ENCODE results near the gene ATXN7L3.

ATXN7L3 gene

DNA sequence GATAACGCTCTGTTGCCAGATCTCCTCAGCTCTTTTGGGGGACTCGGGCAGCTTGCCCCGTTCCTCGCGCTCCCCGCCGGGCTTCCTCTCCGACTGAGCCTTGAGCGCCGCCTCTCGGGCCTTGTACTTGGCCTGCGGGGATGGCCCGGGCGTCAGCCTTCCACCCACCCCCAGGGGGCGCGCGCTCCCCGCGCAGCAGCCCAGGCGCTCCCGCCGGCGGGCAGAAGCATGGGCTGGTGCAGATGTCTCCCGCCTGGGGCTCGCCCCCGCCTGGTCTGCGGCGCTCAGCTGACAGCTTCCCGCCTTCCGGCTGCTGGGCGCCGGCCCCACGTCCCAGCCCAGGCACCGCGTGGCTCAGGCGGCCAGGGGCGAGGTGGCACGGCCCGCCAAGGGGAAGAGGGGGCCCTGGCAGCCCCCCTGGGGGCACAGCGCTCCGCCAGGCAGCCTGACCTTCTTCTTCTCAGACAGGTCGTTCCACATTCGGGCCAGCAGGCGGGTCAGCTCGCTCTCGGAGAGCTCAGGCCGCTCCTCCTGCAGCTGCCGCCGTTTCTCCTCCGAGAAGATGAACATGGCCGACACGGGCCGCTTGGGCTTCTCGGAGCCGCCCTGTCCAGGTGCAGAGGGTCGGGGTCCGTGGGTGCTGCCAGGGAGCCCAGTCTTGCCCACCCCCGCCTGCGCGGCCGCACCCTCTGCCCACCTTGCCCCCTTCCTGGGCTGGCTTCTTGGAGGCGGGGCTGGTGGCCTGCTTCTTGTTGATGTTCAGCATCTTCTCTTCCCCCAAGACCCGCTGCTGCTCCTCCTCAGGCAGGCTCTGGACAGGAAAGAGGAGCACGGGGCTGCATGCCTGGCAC is 10.9 kb upstream of the ATXN7L3 start:
- peaks cover 7% of the 10 kb centered on the region for H3K4me1 ChIP-seq (ENCODE audit: control insufficient read depth, insufficient read depth, low read length)
- WGBS, 2 experiments, result 43 to 46% methylated on average over 64 of the region's 64 CpGs
- H3K4me3 ChIP-seq (ENCODE audit: insufficient read depth, low read depth, low read length), result no peak overlapping the region
- H3K27me3 ChIP-seq (ENCODE audit: control insufficient read depth, insufficient read depth, low read length, poor library complexity, severe bottlenecking), result no peaks in the 10 kb centered on the region
- H3K27ac ChIP-seq (ENCODE audit: insufficient read depth, low read depth, low read length, poor library complexity, severe bottlenecking), result peak overlapping the region; percentile 50
- H3K9me3 ChIP-seq (ENCODE audit: control insufficient read depth, low read length), result no peaks in the 10 kb centered on the region
- H3K36me3 ChIP-seq (ENCODE audit: control insufficient read depth, insufficient read depth, low read length), result peaks cover 36% of the 10 kb centered on the region

DNA sequence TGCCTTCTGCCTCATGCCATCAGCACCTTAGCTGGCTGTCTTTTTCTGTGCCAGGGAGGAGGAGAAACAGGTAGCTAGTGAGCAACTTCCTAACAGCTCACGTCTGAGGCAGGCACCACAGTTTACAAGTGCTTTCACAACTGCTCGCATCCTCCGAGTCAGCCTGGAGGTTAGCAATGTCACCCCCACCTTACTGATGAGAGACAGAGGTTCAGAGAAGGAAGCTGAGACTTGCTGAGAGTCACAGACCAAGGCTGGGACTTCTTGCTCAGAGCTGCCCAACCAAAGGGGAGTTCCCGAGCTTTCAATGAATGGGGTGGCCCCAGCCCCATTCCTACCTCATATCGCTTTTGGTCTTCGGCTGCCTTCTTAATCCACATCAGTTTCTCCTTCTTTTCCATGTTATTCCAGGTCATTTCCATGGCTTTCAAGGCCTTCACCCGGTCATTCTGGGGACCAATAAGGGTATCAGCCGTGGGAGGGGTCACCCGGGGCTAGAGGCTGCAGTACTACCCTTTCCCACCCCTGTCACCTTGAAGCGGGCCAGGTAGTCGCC is 10.2 kb upstream of the ATXN7L3 start:
- 88% methylated on average over 11 of the region's 11 CpGs for WGBS, 2 experiments
- no peaks in the 10 kb centered on the region for H3K9me3 ChIP-seq (ENCODE audit: control insufficient read depth, low read length)
- no peak overlapping the region for H3K4me3 ChIP-seq (ENCODE audit: insufficient read depth, low read depth, low read length)
- no peak overlapping the region for H3K27ac ChIP-seq (ENCODE audit: insufficient read depth, low read depth, low read length, poor library complexity, severe bottlenecking)
- peaks cover 7% of the 10 kb centered on the region for H3K4me1 ChIP-seq (ENCODE audit: control insufficient read depth, insufficient read depth, low read length)
- no peaks in the 10 kb centered on the region for H3K27me3 ChIP-seq (ENCODE audit: control insufficient read depth, insufficient read depth, low read length, poor library complexity, severe bottlenecking)
- peaks cover 29% of the 10 kb centered on the region for H3K36me3 ChIP-seq (ENCODE audit: control insufficient read depth, insufficient read depth, low read length)

DNA sequence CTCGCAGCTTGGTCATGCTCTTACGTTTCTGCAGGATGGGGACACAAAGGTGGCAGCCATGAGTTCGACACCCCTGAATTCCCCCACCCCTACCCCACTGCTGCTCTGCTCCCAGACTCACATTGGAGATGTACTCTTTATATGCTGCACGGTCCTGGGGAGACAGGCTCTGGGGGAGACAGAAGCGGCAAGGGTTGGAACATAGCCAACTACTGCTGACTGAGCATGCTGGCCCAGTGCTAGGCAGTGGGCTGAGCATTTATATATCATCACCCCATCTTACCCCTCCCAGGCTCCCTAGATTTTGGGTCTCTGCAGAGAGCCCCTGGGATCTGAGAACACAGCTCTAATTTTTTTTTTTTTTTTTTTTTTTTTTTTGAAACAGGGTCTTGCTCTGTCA is 8.1 kb upstream of the ATXN7L3 start:
- no peaks in the 10 kb centered on the region for H3K27me3 ChIP-seq (ENCODE audit: control insufficient read depth, insufficient read depth, low read length, poor library complexity, severe bottlenecking)
- H3K27ac ChIP-seq (ENCODE audit: insufficient read depth, low read depth, low read length, poor library complexity, severe bottlenecking), result no peak overlapping the region
- 92 to 94% methylated on average over 5 of the region's 5 CpGs for WGBS, 2 experiments
- no peak overlapping the region for H3K4me3 ChIP-seq (ENCODE audit: insufficient read depth, low read depth, low read length)
- H3K36me3 ChIP-seq (ENCODE audit: control insufficient read depth, insufficient read depth, low read length), result peaks cover 24% of the 10 kb centered on the region
- H3K9me3 ChIP-seq (ENCODE audit: control insufficient read depth, low read length), result no peaks in the 10 kb centered on the region
- H3K4me1 ChIP-seq (ENCODE audit: control insufficient read depth, insufficient read depth, low read length), result peaks cover 7% of the 10 kb centered on the region

DNA sequence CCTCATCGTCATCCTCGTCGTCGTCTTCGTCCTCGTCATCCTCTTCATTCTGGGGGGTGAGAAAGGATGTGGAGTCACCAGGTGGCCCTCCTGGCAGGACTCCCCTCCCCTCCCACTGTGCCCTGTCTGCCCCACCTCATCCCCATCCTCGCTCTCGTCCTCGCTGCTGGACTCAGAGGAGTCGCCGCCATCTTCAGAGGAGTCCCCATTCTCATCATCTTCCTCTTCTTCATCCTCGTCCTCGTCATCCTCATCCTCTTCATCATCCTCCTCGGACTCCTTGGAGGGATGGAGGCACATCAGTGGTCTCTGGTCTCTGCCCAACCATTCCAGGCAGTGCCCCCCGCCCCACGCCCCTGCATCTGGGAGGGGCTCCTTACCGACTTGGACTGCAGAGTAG is 7.6 kb upstream of the ATXN7L3 start:
- Histone ChIP-seq H3K27me3 (ENCODE audit: control insufficient read depth, insufficient read depth, low read length, poor library complexity, severe bottlenecking) (no peaks in the 10 kb centered on the region), H3K27ac (ENCODE audit: insufficient read depth, low read depth, low read length, poor library complexity, severe bottlenecking) (no peak overlapping the region), H3K4me3 (ENCODE audit: insufficient read depth, low read depth, low read length) (no peak overlapping the region), H3K4me1 (ENCODE audit: control insufficient read depth, insufficient read depth, low read length) (peaks cover 7% of the 10 kb centered on the region), H3K36me3 (ENCODE audit: control insufficient read depth, insufficient read depth, low read length) (peaks cover 24% of the 10 kb centered on the region), H3K9me3 (ENCODE audit: control insufficient read depth, low read length) (no peaks in the 10 kb centered on the region)
- 92 to 94% methylated on average over 17 of the region's 17 CpGs for WGBS, 2 experiments

DNA sequence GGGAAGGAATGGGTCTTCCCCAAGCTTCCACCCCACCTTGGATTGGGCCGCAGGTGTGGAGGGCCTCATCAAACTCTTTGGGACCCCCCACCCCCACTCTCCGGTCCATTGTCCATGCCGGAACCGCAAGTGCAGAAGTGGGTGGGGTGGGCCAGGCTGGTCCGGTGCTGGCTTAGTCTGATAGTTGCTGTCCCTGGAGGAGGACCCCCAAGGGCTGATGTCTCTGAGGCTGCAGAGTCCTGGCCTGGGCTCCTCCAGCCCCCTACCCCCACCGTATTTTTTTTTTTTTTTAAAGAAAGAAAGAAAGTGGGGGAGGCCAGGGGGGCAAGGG is 7.1 kb upstream of the ATXN7L3 start:
- 97 to 98% methylated on average over 6 of the region's 6 CpGs for WGBS, 2 experiments
- Histone ChIP-seq H3K4me3 (ENCODE audit: insufficient read depth, low read depth, low read length) (no peak overlapping the region), H3K27ac (ENCODE audit: insufficient read depth, low read depth, low read length, poor library complexity, severe bottlenecking) (no peak overlapping the region), H3K36me3 (ENCODE audit: control insufficient read depth, insufficient read depth, low read length) (peaks cover 24% of the 10 kb centered on the region), H3K4me1 (ENCODE audit: control insufficient read depth, insufficient read depth, low read length) (peaks cover 7% of the 10 kb centered on the region), H3K9me3 (ENCODE audit: control insufficient read depth, low read length) (no peaks in the 10 kb centered on the region), H3K27me3 (ENCODE audit: control insufficient read depth, insufficient read depth, low read length, poor library complexity, severe bottlenecking) (no peaks in the 10 kb centered on the region)

DNA sequence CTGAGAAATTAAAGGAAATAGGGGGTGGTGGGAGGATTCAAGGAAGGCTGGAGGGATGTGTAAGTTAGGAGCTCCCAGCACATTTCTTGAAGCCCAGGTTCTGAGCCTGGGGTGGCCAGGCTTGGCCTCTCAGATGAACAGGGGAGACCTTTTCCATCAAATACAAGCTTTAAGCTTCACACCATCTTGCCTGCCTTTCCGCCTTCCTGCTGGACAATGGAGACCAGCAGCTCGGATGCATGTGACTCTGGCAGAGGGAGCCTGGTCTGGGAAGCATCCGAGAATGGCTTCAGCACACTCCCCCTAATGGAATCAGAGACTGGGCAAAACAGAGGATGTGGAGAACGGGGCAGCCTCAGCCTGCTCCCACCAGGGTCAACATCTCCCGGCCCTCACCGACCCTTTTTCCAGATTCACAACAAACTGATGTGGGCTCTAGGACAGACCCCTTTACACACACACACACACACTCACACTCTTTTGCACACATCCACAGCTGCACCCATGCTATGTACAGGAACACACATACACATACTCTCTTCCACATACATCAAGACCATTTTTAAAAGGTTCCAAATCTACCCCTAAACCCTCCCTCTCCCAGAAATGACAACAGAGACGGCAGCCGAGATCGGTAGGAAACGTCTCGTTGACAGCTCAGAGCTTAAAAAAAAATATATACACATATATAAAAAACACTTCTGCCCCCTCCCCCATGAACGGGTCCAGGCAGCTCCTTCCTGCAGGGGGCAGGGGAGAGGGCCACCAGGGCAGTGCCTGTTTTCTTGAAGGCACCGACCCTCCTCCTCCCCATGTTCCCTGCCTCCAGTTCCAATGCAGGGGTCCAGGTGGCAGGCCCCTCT is 6.5 kb upstream of the ATXN7L3 start:
- H3K27me3 ChIP-seq (ENCODE audit: control insufficient read depth, insufficient read depth, low read length, poor library complexity, severe bottlenecking), result no peaks in the 10 kb centered on the region
- peaks cover 19% of the 10 kb centered on the region for H3K36me3 ChIP-seq (ENCODE audit: control insufficient read depth, insufficient read depth, low read length)
- H3K27ac ChIP-seq (ENCODE audit: insufficient read depth, low read depth, low read length, poor library complexity, severe bottlenecking), result no peak overlapping the region
- WGBS, 2 experiments, result 84 to 86% methylated on average over 13 of the region's 13 CpGs
- no peaks in the 10 kb centered on the region for H3K9me3 ChIP-seq (ENCODE audit: control insufficient read depth, low read length)
- H3K4me3 ChIP-seq (ENCODE audit: insufficient read depth, low read depth, low read length), result no peak overlapping the region
- H3K4me1 ChIP-seq (ENCODE audit: control insufficient read depth, insufficient read depth, low read length), result peaks cover 7% of the 10 kb centered on the region

DNA sequence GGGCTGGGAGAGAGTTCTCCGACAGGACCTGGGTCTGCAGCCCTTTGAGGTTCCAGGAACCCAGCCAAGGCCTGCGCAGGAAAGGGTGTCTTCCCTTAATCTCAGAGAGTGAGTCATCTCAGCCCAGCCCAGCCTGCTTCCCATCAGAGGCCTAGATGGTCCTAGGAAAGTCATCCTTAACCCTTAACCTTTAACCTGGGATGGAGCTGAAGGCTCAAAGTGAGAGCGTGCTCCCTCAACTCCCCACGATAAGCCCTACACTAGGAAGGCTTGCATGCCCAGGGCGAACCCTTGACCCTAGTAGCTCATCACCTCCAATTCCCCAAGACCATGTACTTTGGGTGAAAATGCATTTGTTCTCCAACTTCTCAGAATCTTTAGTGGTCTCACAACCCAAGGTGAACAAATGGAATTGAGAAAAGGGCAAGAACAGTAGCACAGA is 4.8 kb upstream of the ATXN7L3 start:
- Histone ChIP-seq H3K4me1 (ENCODE audit: control insufficient read depth, insufficient read depth, low read length) (no peaks in the 10 kb centered on the region), H3K4me3 (ENCODE audit: insufficient read depth, low read depth, low read length) (no peak overlapping the region), H3K27me3 (ENCODE audit: control insufficient read depth, insufficient read depth, low read length, poor library complexity, severe bottlenecking) (no peaks in the 10 kb centered on the region), H3K36me3 (ENCODE audit: control insufficient read depth, insufficient read depth, low read length) (peaks cover 15% of the 10 kb centered on the region), H3K27ac (ENCODE audit: insufficient read depth, low read depth, low read length, poor library complexity, severe bottlenecking) (no peak overlapping the region), H3K9me3 (ENCODE audit: control insufficient read depth, low read length) (no peaks in the 10 kb centered on the region)
- 92 to 93% methylated on average over 5 of the region's 5 CpGs for WGBS, 2 experiments

DNA sequence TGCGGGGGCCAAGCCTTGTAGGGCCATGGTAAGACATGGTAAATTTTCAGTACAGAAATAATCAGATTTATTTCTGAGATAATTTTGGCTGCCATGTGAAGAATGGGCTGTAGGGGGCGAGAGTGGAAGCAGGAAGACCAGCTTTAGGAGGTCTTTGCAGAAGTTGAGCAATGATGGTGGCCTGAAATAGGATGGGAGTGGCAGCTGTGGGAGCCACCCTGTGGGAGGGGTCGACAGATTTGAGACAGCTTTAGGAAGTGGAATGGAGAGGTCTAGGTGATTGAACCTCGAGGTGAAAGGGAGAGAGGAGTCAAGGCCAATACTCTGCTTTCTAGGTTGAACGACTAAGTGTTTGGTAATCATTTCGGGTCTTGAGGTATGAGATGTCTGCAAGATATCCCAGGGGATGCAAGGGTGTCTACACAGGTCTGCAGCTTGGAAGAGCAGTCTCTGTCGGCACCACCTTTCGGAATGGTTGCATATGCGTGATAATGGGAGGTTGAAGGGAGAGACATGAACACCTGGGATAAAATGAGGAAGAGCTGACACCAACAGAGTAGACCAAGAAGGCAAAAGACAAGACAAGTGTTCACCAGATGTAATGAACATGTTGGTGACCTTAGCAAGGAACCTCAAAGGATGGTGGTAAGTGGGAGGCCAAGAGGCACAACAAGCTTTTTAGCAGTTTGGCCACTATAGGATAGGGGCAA is 4.2 kb upstream of the ATXN7L3 start:
- Histone ChIP-seq H3K9me3 (ENCODE audit: control insufficient read depth, low read length) (no peaks in the 10 kb centered on the region), H3K27ac (ENCODE audit: insufficient read depth, low read depth, low read length, poor library complexity, severe bottlenecking) (no peak overlapping the region), H3K4me3 (ENCODE audit: insufficient read depth, low read depth, low read length) (no peak overlapping the region), H3K4me1 (ENCODE audit: control insufficient read depth, insufficient read depth, low read length) (no peaks in the 10 kb centered on the region), H3K27me3 (ENCODE audit: control insufficient read depth, insufficient read depth, low read length, poor library complexity, severe bottlenecking) (no peaks in the 10 kb centered on the region), H3K36me3 (ENCODE audit: control insufficient read depth, insufficient read depth, low read length) (peaks cover 10% of the 10 kb centered on the region)
- WGBS, 2 experiments, result 60 to 61% methylated on average over 9 of the region's 9 CpGs

DNA sequence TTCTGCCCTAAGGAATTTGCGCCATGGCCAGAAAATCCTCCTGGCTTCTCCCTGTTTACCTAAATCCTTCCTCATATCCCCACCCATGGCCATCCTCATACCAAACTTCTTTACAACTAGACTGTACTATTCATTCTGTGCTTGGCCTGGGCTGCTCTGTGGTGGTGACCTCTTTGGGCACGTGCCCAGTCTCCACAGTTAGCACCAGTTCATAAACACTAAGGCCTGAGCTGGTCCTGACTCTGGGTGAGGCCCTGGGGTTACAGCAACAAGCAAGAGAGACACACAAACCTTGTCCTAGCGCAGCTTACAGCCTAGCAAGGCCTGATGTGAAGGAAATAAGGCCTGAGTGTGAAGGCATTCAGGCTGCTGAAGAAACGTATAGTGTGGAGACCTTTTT is 3.1 kb upstream of the ATXN7L3 start:
- H3K4me1 ChIP-seq (ENCODE audit: control insufficient read depth, insufficient read depth, low read length), result peaks cover 5% of the 10 kb centered on the region
- H3K4me3 ChIP-seq (ENCODE audit: insufficient read depth, low read depth, low read length), result no peak overlapping the region
- H3K36me3 ChIP-seq (ENCODE audit: control insufficient read depth, insufficient read depth, low read length), result no peaks in the 10 kb centered on the region
- H3K9me3 ChIP-seq (ENCODE audit: control insufficient read depth, low read length), result no peaks in the 10 kb centered on the region
- H3K27me3 ChIP-seq (ENCODE audit: control insufficient read depth, insufficient read depth, low read length, poor library complexity, severe bottlenecking), result no peaks in the 10 kb centered on the region
- no peak overlapping the region for H3K27ac ChIP-seq (ENCODE audit: insufficient read depth, low read depth, low read length, poor library complexity, severe bottlenecking)
- WGBS, 2 experiments, result 90% methylated on average over 4 of the region's 4 CpGs
